OCI-M2 (cell line): ENCODE measurements around the gene FOXN3.

Experiments
- DNase-seq: peaks from one replicate; lab custom pipeline; 2025; ENCODE audit not compliant: unreplicated experiment; lab: John Stamatoyannopoulos, UW

Gene FOXN3

GRCh38 chr14:89239023-89239422, 178.0 kb downstream of the FOXN3 start:
- no peak for DNase-seq

DNA sequence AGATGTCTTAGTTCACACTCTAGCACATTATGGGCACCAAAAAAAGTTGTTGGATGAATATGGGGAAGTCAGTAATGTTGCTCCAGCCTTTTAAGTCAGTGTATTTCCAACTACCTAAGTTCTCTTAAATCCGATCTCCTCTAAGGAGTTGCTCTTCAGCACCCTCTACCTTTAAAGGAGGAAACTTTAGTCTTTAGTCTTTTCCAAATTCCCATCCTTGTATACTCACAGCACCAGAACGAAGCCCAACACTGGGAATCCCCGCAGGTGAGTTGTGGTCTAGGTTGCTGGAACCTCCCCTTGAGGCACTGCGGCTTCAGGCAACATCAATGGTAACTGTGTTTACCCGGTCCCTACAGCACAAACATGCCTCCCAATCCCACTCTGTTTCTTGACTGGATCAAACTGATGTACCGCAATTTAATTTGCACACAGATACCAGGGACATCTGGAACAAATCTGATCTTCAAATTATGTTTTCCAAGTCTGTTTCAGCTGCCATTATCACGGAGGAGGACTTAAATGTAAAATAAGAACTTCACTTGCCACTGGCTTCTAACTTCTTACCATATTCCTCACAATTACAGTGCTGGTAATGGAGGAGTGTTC, 179.0 kb downstream of the FOXN3 start:
- DNase-seq = no peak

- DNase-seq = no peak
Measured at GRCh38 chr14:89236851-89237250, 180.2 kb downstream of the FOXN3 start.

DNA sequence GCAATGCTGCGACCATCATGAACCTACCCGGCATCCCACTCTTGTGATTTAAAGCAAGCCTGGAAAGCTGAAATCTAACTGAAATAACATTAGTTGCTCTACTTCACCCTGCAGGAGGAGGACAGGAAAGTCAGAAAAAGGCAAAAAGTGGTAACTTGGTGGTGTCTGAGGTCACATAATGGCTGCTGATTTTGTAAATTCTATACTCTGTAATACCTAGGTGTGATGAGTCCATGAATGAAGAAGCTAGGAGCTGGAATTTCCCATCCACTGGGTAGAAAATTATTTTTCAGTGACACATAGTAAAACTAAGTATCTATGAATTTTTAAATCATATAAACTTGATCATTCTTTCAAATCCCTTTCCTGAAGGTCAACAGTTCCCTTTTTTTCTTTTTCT, 183.8 kb downstream of the FOXN3 start:
- DNase-seq = no peak

GRCh38 chr14:89232265-89233070, 184.6 kb downstream of the FOXN3 start:
- DNase-seq = no peak

GRCh38 chr14:89231426-89232113, 185.5 kb downstream of the FOXN3 start:
- DNase-seq = no peak

DNA sequence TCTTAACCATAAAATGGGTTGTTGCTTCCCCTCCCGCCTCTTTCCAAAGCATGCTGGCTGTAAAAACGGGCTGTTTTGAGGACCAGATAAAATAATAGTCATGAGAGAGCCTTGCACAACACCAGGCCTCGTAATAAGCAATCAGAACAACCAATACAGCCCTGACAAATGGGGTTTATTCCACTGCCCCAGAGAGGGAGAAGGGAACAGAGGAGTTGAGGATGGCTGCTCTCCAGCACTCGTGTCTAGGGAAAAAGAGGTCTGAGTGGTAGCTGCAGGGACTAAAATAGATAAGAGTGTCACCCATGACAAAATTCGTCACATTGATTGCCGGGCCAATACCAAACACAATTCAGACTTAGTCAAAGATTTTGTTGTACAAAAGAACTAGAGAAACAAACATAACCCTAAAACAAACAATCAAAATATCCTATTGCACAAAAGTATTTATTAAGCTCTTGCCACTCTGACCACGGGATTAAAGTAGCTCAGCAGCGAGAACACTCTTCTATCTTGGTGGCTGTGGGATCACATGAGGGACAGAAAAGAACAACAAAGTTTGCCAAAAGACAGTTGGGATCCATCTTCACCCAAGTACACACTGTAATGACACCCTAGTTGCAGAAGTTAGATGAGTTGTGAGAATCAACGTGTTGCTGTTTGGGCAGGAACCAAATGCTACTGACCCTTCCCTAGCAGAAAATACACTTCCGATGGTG, 188.0 kb downstream of the FOXN3 start:
- DNase-seq = no peak

GRCh38 chr14:89227496-89227836, 189.6 kb downstream of the FOXN3 start:
- DNase-seq = no peak

DNA sequence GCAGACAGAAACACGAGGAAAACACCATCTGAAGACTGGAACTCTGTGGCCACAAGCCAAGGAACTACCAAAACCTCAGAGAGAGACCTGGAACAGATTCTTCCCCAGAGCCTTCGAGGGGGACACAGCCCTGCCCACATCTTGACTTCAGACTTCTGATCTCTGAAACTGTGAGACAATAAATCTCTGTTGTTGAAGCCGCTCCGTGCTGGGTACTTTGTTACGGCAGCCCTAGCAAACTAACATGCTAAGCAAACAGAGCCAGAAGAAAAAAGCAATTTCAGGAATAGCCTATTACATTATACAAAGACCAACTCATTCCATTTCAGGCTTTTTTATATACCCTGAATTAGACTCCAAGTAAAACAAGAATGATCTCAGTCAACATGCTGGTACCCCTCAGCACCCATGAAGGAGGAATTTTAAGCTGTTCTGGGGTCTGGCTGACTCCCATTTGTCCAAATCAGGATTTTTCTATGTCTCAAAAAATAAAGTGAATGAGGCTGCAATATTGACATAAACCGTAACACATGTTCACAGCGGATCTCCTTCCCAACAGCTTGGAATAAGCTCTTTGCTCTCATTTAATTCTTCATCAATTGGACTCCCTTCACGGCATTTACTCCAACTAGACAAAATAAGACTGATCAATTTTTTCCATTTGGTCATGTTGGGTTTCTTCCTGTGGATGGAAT, 190.1 kb downstream of the FOXN3 start:
- DNase-seq = no peak

- no peak for DNase-seq
Measured at GRCh38 chr14:89225607-89226006, 191.4 kb downstream of the FOXN3 start.

DNA sequence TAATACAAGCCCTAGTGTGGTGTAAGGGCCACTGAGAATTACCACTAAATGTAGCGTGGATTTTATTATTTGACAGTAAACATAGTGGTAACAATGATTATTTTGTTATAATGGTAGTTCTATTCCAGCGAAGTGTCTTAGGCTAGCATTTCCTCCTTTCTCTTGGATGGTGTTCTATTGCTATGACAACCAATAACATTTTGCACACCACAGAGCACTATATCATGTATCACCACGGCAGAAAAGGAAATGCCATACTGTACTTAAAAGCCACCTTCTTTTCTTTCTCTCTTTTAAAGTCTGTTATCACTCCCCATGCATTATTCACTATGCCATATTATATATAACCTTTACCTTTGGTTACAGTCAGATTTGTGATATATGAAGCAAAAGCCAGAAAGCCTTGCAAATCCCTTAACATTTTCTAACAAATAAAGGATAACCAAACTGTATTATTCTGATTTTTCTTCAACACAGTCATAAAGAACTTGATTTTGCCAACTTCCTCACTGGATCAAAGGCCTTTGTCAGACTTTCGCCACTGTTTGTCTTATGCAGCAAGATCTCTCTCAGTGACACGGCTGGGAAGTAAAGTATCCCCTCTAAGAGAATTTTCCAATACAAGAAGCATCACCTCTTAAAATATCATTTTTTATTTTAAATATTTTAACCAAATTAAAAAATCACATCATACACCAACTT, 195.8 kb downstream of the FOXN3 start:
- DNase-seq = no peak

DNA sequence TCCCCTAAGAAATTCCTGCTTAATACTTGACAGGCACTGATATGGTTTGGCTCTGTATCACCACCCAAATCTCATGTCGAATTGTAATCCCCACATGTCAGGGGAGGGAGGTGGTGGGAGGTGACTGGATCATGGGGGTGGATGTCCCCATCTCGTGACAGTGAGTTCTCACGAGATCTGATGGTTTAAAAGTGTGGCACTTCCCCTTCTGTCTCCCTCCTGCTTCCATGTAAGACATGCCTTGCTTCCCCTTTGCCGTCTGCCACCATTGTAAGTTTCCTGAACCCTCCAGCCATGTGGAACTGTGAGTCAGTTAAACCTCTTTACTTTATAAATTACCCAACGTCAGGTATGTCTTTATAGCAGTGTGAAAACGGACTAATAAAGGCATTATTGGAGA, 198.0 kb downstream of the FOXN3 start:
- DNase-seq = no peak

GRCh38 chr14:89217891-89218290, 199.1 kb downstream of the FOXN3 start:
- DNase-seq = no peak

GRCh38 chr14:89215531-89215930, 201.5 kb downstream of the FOXN3 start:
- DNase-seq = no peak

DNA sequence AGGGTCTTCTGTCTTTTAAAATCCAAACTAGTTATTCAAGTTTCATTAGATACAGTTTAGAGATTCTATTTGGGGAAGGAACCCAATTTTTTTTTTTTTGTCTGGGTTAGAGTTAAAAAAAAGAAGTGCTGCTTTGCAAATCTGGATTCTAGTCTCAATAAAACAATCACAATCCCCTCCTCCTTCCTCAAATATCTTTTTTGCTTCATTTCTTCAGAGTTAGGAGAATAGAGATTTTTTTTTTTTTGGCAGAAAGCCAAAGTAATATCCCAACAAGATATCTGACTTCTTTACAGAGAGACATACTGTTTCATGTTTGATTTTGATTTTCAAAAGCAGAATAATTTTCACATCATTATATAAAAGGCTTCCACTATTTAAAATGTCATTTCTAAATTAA, 201.9 kb downstream of the FOXN3 start:
- no peak for DNase-seq

- no peak for DNase-seq
Measured at GRCh38 chr14:89214221-89214965, 202.6 kb downstream of the FOXN3 start.

DNA sequence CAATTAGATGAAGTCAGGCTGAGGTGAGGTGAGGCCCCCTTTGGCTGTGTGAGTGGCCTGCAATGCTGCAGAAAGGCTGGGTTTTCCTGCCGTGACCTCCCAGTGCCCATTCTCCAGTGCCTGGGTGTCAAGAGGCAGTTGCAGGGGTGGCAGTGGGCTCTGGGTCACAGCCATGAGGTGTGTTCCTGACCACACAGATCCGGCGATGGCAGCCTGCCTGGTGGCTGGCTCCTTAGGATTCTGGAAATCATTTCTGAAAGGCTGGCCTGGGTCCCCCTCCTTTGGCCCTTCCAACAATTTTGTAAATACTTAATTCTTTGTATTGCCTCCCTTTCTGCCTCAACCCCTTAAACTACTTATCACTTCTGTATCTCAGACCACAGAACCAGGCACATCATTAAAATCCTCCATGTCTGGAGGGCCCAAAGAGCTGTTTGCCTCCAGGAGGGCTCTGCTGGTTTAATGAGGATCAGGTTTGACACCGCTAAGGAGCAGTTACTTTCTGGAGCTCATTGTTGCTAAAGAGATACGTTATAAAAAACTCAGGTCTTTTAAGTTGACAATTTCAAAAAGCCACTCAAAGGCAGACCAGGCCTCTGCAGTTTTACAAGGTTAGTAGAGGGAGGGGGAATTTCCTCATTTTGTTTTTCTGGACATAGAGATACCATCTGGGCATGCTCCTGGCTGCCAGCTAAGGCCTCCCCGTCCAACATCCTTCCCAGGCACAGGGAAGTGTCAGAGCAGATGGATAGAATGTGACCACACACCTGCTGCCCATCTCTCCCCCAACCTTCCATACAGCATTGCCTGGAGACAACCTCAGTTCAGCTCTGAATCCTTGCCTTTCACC, 204.4 kb downstream of the FOXN3 start:
- no peak for DNase-seq

DNA sequence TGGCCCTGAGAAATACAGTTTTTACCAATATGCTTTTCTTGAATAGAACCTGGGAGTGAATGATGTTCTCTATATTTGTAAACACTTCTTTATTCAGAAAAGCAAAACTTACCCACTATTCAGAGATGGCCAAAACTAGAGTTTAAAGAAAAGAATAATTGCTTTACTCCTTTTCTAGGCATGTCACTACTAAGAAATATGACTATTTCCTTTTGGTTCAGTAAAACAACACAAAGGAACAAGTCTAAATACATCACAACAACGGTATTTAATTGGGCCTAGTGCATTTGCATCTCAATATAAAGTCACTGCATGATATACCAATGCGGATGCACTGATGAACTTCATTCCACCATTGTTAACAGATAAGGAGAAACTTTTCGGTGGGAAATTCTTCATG, 207.5 kb downstream of the FOXN3 start:
- DNase-seq = no peak

- no peak for DNase-seq
Measured at GRCh38 chr14:89207925-89208328, 209.1 kb downstream of the FOXN3 start.
